HG03196 (cell line): ENCODE data around the gene PPP1R37.

Experiments
- ATAC-seq: cut with Tn5 transposase; IDR thresholded peaks from one replicate; pipeline ENCODE4 v1.9.1; 2021; ENCODE audit not compliant: unreplicated experiment

Gene PPP1R37, protein sequence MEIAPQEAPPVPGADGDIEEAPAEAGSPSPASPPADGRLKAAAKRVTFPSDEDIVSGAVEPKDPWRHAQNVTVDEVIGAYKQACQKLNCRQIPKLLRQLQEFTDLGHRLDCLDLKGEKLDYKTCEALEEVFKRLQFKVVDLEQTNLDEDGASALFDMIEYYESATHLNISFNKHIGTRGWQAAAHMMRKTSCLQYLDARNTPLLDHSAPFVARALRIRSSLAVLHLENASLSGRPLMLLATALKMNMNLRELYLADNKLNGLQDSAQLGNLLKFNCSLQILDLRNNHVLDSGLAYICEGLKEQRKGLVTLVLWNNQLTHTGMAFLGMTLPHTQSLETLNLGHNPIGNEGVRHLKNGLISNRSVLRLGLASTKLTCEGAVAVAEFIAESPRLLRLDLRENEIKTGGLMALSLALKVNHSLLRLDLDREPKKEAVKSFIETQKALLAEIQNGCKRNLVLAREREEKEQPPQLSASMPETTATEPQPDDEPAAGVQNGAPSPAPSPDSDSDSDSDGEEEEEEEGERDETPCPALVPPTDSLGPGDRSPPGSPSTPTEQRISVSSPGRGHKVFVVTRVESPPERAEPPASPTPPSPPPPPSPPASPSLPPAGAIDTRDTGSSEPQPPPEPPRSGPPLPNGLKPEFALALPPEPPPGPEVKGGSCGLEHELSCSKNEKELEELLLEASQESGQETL

DNA sequence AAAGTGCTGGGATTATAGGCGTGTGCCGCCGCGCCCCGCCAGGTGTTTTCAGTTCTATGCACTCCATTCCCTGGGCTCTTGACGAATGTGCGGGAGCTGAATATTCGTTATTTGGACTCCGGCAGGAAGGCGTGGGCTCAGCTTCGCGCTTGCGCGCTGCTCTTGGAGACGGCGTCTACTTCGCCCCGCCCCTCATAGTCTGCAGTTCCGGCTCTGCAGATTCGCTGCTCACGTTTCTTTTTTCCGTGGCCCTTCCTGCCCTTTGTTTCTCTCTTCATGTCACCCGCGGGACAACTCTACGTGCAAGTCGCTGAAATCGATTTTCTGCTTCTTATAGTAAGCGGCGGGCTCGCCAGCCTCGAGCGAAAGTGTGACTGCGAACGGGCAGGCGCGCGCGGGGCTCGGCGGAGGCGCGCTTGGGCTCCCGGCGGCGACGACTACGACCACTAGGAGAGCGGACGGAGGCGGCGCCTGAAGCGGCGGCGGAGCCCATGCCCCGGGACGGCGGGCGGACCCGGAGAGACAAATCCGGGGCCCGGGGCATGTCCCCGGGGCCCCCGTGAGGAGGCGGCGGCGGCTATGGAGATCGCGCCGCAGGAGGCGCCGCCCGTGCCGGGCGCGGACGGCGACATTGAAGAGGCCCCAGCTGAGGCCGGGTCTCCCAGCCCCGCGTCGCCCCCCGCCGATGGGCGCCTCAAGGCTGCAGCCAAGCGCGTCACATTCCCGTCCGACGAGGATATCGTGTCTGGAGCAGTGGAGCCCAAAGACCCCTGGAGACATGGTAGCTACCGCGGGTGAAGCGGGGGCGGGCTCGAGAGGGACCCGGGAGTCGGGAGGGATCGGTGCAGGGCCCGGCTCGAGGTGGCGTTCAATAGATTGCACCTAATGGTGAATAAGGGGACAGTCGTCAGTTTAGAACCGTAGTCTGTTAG is at the start of gene PPP1R37:
TSS of gene PPP1R37 (plus strand) at position 433 of the 932 bp plus-strand sequence. CDS start at position 580, 147 bp downstream.
- peak; percentile 63 for ATAC-seq

DNA sequence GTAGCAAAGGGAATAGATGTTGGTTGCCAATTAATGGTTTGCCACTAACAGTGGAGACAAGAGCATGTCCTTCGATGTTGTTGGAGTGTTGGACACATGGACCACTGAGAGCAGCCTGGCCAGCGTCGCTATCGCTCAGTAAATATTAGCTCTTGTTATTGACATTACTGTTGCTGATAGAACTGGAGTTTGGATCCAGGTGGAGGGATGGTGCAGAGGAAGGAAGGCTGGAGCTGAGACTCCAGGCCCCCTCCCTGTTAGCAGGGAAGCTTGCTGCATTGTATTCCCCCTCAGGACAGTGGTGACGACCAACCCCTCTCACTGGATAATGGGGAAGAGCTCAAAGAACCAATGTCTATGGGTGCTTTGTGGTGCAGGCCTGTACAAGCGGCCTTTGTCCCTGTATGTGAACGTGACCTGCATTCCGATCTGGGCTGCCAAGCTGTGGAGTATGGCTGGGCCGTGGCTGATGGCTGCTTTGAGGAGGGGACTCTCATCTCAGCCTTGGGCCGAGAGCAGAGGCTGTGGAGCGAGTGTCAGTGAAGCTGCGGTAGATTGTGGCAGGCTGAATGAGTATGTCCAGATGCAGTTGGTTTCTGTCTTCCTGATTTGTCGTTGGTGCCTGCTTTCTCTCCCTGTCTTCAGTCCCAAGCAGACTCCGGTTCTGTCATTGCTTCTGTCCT is 47.2 kb upstream of the PPP1R37 start:
- no peak for ATAC-seq

DNA sequence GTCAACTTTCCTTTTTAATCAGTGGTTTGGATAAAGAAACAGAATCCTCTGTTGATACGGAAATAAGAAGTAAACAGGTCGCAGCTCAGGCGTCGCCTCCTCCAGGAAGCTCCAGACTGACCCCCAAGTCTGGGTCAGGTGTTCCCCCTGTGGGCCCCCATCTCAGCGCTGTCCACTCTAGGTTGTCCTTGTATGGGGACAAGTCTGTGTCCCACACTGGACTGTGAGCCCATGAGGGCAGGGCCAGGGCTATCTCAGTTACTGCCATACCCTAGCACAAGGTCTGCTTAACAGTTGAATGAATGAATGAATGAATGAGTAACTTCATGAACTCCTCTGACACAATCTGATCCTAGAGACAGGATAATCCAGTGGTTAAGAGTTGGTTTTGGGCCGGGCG is 46.6 kb upstream of the PPP1R37 start:
- ATAC-seq: no peak

DNA sequence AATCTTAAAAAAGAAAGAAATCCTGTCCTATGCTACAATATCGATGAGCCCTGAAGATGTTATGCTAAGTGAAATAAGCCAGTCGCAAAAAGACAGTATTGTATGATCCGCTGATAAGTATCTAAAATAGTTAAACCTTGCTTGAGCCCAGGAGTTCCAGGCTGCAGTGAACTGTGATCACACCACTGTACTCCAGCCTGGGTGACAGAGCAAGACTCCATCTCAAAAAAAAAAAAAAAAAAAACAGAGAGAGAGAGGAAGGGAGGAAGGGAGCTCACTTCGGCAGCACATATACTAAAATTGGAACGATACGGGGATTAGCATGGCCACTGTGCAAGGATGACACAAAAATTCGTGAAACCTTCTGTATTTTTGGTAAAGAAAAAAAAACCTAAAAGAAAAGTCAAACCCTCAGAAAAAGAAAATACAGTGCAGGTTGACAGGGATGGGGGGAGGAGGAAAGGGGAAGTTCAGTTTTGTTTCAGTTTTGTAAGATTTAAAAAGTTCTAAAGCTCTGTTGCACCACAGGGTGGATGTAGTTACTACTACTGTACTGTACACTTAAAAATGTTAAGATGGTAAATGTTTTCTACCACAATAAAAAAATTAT is 45.7 kb upstream of the PPP1R37 start:
- peak; percentile 43 for ATAC-seq

DNA sequence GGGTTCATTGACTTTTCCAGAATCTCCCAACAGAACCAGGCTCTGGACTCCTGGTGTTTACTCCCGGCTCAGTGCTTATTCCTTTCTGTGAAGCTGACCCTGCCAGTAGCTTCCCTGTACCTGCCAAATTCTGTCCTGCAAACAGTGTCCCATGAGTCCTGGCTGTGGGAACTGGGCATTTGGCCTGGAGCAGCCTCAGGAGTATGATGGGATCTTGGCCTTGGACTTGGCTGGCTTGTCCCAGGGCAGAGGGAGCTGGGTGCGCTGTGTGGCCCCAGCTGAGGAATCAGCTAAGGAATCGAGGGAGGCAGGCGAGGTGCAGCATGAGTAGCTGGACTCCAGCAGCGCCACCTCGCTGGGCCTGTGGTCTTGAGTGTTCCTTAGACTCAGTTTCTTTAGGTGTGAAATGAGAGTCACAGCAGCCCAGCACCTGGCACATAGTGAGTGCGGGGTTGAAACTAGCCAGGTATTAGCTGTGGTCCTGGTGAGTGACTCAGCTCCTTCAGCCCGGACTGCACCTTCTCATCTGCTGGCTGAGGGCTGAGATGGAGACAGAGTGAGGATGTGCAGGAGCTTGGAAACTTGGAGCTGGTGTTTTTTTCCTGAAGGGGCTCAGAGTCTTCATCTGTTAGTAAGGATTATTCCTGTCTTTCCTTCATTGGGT is 43.8 kb upstream of the PPP1R37 start:
- no peak for ATAC-seq

DNA sequence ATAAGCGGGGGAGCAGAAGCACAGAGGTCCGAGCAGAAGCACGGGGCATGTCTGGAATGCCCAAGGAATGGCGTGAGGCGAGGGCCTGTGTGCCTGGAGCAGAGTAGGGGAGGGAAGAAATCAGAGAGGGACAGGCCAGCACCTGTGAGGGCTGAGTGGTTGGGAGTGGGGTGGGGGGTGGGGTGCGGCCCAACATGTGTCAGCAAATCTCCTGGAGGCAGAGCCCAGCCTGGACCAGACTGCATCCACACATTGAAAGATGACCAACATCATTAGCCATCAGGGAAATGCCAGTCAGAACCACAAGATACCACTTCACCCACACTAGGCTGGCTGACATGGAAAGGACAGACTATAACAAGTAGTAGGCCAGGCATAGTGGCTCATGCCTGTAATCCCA is 42.9 kb upstream of the PPP1R37 start:
- ATAC-seq: no peak

DNA sequence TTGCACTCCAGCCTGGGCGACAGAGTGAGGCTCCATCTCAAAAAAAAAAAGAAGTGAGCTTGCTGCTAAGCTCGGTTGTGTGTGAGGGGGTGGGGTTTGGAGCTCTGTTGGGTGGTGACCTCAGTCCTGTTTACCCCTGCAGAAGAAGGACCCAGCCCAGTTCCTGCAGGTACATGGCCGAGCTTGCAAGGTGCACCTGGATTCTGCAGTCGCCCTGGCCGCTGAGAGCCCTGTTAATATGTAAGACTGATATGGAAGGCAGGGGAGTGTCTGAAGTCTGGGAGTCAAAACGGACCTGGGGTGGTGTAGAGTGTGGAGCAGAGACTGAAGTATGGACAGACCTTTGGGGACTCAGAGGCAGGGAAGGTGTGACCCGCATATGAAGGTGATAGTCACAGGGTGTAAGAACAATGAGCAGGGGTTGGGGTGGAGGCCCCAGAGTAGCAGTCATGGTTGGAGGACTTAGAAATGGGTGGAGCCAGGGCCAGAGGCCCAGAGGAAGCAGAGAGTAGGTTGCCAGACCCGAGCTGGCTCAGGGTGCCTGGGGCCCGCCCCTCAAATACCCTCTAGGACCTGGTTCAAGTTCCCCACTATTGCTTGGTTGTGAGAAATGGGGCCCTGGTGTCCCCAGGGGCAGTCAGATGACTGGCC is 40.9 kb upstream of the PPP1R37 start:
- no peak for ATAC-seq

DNA sequence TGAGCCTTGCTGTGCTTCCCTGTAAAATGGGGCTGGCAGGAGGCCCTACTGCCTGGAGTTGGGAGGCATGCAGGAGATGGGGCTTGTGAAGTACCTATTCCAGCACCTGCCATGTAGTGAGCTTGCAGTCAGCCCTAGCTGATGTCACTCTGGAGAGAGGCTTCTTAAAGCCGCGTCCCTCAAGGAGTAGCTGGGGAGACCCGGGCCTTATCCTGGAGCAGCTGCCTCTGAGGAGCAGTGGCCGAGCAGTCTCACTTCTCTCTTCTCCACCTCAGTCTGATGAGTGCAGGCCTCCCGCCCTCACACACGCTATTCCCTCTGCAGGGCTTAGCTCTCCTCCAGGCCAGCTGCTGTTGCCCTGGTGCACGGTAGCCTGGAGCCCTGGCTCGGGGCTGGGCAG is 36.1 kb upstream of the PPP1R37 start:
- no peak for ATAC-seq

DNA sequence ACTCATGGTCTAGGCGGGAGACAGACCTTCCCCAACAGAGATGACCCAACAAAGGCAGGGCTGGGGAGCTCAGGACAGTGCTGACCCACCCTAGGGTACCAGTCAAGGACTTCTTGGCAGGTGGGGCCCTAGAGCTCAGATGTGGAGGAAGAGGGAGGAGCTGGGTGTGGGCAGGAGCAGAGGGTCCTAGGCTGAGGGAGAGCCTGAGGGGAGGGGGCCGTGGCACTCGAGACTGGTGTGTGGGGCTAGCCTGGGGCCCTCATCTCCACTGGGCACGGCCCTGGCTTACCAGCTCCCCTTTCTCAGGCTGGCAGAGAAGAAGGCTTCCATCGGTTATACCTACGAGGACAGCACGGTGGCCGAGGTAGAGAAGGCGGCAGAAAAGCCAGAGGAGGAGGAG is 35.5 kb upstream of the PPP1R37 start:
- ATAC-seq: no peak

DNA sequence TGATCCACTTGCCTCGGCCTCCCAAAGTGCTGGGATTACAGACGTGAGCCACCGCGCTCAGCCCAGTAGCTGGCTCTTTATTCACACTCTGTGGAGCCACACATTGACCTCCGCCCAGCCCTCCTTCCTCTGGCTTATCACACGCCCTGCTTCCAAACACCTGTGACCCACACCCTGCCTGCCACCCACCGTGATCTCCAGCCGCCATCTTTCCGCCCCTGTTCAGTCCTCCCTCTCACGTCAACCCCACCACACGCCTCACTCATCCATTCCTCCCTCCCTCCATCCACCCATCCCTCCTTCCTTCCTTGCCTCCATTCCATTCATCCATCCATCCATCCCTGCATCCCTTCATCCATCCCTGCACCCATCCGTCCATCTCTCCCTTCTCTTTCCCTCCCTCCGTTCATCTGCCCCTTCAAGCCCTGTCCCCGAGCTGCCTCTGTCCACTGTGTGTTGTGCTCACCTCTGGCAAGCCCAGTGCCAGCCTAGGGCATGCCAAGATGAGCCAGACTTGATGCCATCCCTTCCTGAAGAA is 34.3 kb upstream of the PPP1R37 start:
- no peak for ATAC-seq

DNA sequence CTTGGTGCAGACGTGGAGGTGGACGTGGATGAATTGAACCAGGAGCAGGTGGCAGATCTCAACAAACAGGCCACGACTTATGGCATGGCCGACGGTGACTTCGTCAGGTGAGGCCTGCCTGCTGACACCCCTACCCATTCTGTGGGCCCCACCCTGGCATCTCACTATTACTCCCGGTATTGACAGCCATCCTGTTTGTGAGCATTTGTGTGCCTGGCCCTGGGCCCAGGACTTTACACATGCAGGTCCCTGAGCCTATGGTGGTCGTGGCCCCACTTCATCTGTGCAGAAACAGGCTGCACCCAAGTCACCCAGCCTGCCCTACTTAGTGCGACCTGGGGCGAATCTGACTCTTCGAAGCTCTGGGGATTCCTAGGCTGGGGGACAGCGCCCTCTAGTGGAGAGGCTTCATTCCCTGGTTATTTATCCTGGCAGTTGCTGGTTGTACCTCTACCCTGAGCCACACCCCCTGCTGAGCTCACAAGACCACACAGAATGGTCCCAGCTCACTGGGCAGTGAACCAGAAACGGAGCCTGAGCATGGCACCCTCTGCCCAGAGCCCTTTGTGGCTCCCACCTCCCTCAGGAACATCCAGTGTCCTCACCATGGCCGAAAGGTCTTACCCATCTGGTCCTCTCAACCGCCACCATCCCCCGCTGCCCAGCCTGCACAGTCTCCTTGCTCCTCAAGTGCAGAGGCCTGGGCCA is 33.6 kb upstream of the PPP1R37 start:
- no peak for ATAC-seq

DNA sequence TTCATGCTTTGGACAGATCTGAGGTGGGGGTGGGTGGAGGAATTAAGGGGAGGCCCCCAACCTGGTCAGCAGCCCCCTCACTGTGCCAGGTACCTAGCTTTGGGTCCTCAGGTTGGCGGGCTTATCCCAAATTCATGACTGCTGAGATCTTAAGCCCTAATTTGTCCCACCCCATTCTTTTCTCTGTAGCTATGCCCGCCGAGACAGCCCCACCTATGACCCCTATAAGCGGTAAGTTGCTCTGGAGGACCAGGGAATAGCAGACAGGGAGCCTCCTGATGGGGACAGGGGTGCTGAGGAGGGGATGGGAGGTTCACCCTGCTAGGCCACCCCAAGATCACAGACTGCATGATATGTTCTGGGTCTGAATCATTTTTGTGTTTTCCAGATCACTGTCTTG is 31.0 kb upstream of the PPP1R37 start:
- ATAC-seq: no peak

DNA sequence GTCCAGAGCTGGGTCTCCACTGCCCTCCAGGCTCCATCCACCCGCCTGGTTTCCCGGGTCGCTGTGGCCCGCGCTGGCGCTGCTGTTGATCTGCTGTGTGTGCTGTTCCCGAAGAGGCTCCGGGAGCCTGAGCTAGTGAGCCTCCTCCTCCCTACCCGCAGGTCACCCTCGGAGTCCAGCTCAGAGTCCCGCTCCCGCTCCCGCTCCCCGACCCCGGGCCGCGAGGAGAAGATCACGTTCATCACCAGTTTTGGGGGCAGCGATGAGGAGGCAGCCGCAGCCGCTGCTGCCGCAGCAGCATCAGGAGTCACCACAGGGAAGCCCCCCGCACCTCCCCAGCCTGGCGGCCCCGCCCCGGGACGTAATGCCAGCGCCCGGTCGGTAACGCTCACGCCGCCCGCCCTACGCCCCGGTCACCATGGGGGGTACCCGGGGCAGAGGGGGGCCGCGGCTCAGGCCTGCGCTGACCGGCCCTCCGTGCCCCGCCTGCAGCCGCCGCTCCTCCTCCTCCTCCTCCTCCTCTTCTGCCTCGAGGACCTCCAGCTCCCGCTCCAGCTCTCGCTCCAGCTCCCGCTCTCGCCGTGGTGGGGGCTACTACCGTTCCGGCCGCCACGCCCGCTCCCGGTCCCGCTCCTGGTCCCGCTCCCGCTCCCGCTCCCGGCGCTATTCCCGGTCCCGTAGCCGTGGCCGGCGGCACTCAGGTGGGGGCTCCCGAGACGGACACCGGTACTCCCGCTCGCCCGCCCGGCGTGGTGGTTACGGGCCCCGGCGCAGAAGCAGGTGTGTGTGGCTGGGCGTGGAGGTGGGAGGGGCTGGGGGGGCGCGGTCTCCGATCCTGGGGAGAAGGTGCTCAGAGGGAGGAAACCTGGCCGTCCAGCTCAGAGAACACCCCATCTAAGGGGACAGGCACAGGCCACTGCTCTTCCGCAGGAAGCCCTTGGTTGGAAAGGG is 28.9 kb upstream of the PPP1R37 start:
- ATAC-seq: no peak

DNA sequence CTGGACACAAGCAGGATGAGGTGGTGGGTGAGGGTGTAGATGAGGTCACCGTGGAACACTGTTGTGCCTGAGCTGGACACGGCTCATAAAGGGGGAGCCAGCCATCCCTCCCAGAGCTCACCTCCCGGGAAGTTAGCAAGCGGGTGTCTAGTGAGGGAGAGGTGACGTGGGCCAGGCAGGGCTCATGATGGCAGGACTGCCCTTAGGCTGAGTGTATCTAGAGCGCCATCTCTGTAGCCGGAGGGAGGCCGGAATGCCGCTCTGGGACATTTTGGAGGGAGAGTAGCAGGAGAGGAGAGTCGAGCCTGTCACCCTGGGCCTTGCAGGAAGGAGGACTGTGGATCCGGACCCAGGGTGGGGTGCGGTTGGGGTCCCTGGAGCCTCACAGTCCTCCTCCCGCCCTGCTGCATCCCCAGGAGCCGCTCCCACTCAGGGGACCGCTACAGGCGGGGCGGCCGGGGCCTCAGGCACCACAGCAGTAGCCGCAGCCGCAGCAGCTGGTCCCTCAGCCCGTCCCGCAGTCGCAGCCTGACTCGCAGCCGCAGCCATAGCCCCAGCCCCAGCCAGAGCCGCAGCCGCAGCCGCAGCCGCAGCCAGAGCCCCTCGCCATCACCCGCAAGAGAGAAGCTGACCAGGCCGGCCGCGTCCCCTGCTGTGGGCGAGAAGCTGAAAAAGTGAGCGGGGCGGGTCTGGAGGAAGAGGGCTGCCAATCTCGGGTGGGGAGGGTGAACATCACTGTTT is 25.9 kb upstream of the PPP1R37 start:
- ATAC-seq: no peak

DNA sequence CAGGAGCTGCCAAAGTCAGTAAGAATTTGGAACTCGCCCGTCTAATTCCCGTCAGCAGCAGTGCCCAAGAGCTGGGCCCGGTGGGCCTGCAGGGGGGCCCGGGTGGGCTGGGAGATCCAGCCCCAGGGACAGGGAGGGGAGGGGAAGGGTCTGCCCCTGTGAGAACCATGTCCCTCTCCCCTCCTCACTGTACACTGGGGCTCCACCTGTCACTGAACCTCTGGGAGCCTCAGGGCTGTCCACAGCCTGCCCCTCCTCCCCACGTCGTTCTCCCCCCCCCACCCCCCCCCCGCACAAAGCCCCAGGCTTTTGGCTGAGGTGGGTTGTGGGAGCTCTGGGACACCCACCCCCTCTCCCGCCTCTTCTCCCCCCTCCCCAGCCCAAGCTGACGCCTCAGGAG is 24.9 kb upstream of the PPP1R37 start:
- no peak for ATAC-seq

DNA sequence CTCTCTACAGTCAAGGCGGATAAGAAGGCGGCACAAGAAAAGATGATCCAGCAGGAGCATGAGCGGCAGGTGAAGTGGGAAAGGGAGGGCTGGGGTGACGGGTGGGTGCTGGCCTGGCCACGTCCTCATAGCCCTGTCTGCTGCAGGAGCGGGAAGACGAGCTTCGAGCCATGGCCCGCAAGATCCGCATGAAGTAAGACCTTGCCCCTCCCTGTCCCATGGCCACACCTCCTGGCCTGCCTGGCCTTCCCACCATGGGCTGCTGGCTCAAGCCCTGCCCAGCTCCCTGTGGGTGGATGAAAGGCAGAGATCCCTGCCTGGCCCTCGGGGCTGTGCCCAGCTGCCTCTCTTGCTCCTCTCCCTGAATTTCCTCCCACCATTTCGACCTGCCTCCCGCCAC is 23.9 kb upstream of the PPP1R37 start:
- no peak for ATAC-seq

DNA sequence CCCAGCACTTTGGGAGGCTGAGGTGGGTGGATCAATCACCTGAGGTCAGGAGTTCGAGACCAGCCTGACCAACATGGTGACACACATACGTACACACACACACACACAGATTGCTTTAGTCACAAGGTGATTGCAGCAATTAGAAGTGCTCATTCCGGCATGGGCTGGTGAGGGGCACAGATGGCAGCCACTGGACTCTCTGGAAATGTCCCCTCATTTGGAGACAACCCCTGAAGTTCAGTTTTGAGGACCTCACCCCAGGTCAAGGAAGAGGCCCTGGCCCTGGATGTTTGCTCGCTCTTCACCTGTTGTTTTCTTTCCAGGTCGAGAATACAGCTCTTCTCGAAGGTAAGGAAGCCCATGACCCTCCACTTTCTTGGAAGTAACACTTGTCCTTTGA is 22.8 kb upstream of the PPP1R37 start:
- ATAC-seq: no peak
